GM18499 (cell line): ENCODE measurements around the gene MUC16.
"Not testable (repeated sequence)": the region's sequence is repeated elsewhere in the genome, so short reads cannot be mapped to it uniquely, and the experiment has no call there.

Experiments used
- ATAC-seq: cut with Tn5 transposase; IDR thresholded peaks from one replicate; pipeline ENCODE4 v1.9.1; 2021; ENCODE audit warnings: moderate number of reproducible peaks; ENCODE audit not compliant: insufficient read depth, unreplicated experiment

Gene MUC16

GRCh38 chr19:9009935-9010651 lies at the start of gene MUC16:
Gene MUC16 (minus strand): TSS chr19:9010409.
- ATAC-seq: no peak

- ATAC-seq: no peak
Observed at GRCh38 chr19:9058905-9059667, 48.9 kb upstream of the MUC16 start.

GRCh38 chr19:9057505-9058258 lies 47.5 kb upstream of the MUC16 start:
- ATAC-seq: no peak

- not testable (repeated sequence) for ATAC-seq
Observed at GRCh38 chr19:9056131-9056530, 45.9 kb upstream of the MUC16 start.

- no peak for ATAC-seq
Observed at GRCh38 chr19:9054765-9055164, 44.6 kb upstream of the MUC16 start.

- no peak for ATAC-seq
Observed at GRCh38 chr19:9054207-9054606, 44.0 kb upstream of the MUC16 start.

- not testable (repeated sequence) for ATAC-seq
Observed at GRCh38 chr19:9053674-9054073, 43.5 kb upstream of the MUC16 start.

- no peak for ATAC-seq
Observed at GRCh38 chr19:9052894-9053293, 42.7 kb upstream of the MUC16 start.

GRCh38 chr19:9046694-9047093 lies 36.5 kb upstream of the MUC16 start:
- ATAC-seq: no peak

- ATAC-seq: no peak
Observed at GRCh38 chr19:9044449-9044848, 34.2 kb upstream of the MUC16 start.

GRCh38 chr19:9043524-9043923 lies 33.3 kb upstream of the MUC16 start:
- ATAC-seq: no peak

GRCh38 chr19:9041023-9041422 lies 30.8 kb upstream of the MUC16 start:
- no peak for ATAC-seq

- ATAC-seq: no peak
Observed at GRCh38 chr19:9040131-9040530, 29.9 kb upstream of the MUC16 start.

- ATAC-seq: no peak
Observed at GRCh38 chr19:9039728-9040127, 29.5 kb upstream of the MUC16 start.

GRCh38 chr19:9037400-9038062 lies 27.3 kb upstream of the MUC16 start:
- no peak for ATAC-seq

GRCh38 chr19:9032136-9032631 lies 22.0 kb upstream of the MUC16 start:
- ATAC-seq: no peak

GRCh38 chr19:9018163-9018875 lies 8.1 kb upstream of the MUC16 start:
- no peak for ATAC-seq

- ATAC-seq: no peak
Observed at GRCh38 chr19:9014803-9015202, 4.6 kb upstream of the MUC16 start.

GRCh38 chr19:9013988-9014387 lies 3.8 kb upstream of the MUC16 start:
- no peak for ATAC-seq

- ATAC-seq: no peak
Observed at GRCh38 chr19:9011875-9012274, 1.7 kb upstream of the MUC16 start.
